SH-SY5Y (cell line): ENCODE results near the gene ERP27.

Experiments used
- GATA2 ChIP-seq: IDR thresholded peaks from 2 replicates; pipeline ENCODE4 v1.6.1; 2011; ENCODE audit warnings: mild to moderate bottlenecking, low read depth, low read length
- GATA3 ChIP-seq: IDR thresholded peaks from 2 replicates; pipeline ENCODE4 v1.6.1; 2011; ENCODE audit warnings: low read depth, mild to moderate bottlenecking, low read length, moderate library complexity

- TF ChIP-seq GATA3 = no peak
- no peak for TF ChIP-seq GATA2
Measured at GRCh38 chr12:14903386-14904098, 34.8 kb downstream of the ERP27 start.
